WTC11 (cell line): ENCODE measurements around the gene CCDC154. TPM values are rescaled to one million over a fixed set of nuclear protein-coding genes. Genes with fewer than 3 reads are reported as not detected.

Source experiments
- ATF1 ChIP-seq: sonication (generic); formaldehyde crosslinking; IDR thresholded peaks from 2 replicates; pipeline ENCODE4 v1.8.1; 2023; ENCODE audit warnings: mild to moderate bottlenecking, moderate library complexity, missing genetic modification reagents
- ATF3 ChIP-seq: sonication (generic); formaldehyde crosslinking; conservative IDR thresholded peaks from 2 replicates; pipeline ENCODE4 v1.8.1; 2022; ENCODE audit warnings: mild to moderate bottlenecking, missing genetic modification reagents
- CBFB ChIP-seq: sonication (generic); formaldehyde crosslinking; IDR thresholded peaks from 2 replicates; pipeline ENCODE4 v1.8.1; 2022; ENCODE audit warnings: mild to moderate bottlenecking, low read depth, missing genetic modification reagents
- CTCF ChIP-seq: fragments of 200-600 bp; IDR thresholded peaks from 2 replicates; pipeline ENCODE4 v1.8.0; 2022; ENCODE audit warnings: antibody characterized with exemption
- E2F1 ChIP-seq: sonication (generic); formaldehyde crosslinking; IDR thresholded peaks from 2 replicates; pipeline ENCODE4 v1.8.0; 2022; ENCODE audit warnings: mild to moderate bottlenecking, missing genetic modification reagents
- E2F5 ChIP-seq: sonication (generic); formaldehyde crosslinking; IDR thresholded peaks from 2 replicates; pipeline ENCODE4 v1.8.1; 2022; ENCODE audit warnings: mild to moderate bottlenecking, moderate library complexity, missing genetic modification reagents
- ESRRA ChIP-seq: sonication (generic); formaldehyde crosslinking; IDR thresholded peaks from 2 replicates; pipeline ENCODE4 v1.8.1; 2022; ENCODE audit warnings: mild to moderate bottlenecking, missing genetic modification reagents, borderline replicate concordance
- GRHL2 ChIP-seq: fragments of 250-450 bp; sonication (Bioruptor Pico); IDR thresholded peaks from 2 replicates; pipeline ENCODE4 v1.8.0; 2022; ENCODE audit warnings: mild to moderate bottlenecking, moderate library complexity; ENCODE audit not compliant: insufficient replicate concordance, severe bottlenecking
- MAX ChIP-seq: sonication (generic); formaldehyde crosslinking; IDR thresholded peaks from 2 replicates; pipeline ENCODE4 v1.8.0; 2022; ENCODE audit warnings: mild to moderate bottlenecking, missing genetic modification reagents
- PRDM15 ChIP-seq: sonication (generic); formaldehyde crosslinking; IDR thresholded peaks from 2 replicates; pipeline ENCODE4 v1.8.0; 2022; ENCODE audit warnings: missing genetic modification reagents
- SOX15 ChIP-seq: fragments of 250-450 bp; sonication (Bioruptor Pico); IDR thresholded peaks from 2 replicates; pipeline ENCODE4 v1.9.0; 2021; ENCODE audit warnings: mild to moderate bottlenecking
- ZMAT4 ChIP-seq: fragments of 250-450 bp; sonication (Bioruptor Pico); IDR thresholded peaks from 2 replicates; pipeline ENCODE4 v1.9.0; 2021; ENCODE audit warnings: mild to moderate bottlenecking
- ZNF138 ChIP-seq: sonication (generic); formaldehyde crosslinking; conservative IDR thresholded peaks from 2 replicates; pipeline ENCODE4 v1.8.1; 2022; ENCODE audit warnings: mild to moderate bottlenecking, moderate library complexity, missing genetic modification reagents
- ZNF219 ChIP-seq: sonication (generic); formaldehyde crosslinking; IDR thresholded peaks from 2 replicates; pipeline ENCODE4 v1.8.0; 2023; ENCODE audit warnings: missing genetic modification reagents, mild to moderate bottlenecking, borderline replicate concordance
- ZNF263 ChIP-seq: sonication (generic); formaldehyde crosslinking; IDR thresholded peaks from 2 replicates; pipeline ENCODE4 v1.8.1; 2022; ENCODE audit warnings: low read depth, mild to moderate bottlenecking, moderate library complexity, missing genetic modification reagents
- ZNF317 ChIP-seq: sonication (generic); formaldehyde crosslinking; IDR thresholded peaks from 2 replicates; pipeline ENCODE4 v1.8.1; 2023; ENCODE audit warnings: low read depth, mild to moderate bottlenecking, moderate library complexity, missing genetic modification reagents, borderline replicate concordance
- ZNF532 ChIP-seq: fragments of 250-450 bp; sonication (Bioruptor Pico); IDR thresholded peaks from 2 replicates; pipeline ENCODE4 v1.9.0; 2021; ENCODE audit warnings: mild to moderate bottlenecking, borderline replicate concordance
- ZSCAN18 ChIP-seq: fragments of 250-450 bp; sonication (Bioruptor Pico); IDR thresholded peaks from 2 replicates; pipeline ENCODE4 v2.1.2; 2022; ENCODE audit warnings: mild to moderate bottlenecking, moderate library complexity
- total RNA-seq: library from RNA; stranded (reverse); gene quantifications from 3 replicates; pipeline ENCODE4 v1.2.3, GENCODE V29; 2021

Gene CCDC154
- total RNA-seq, 1 experiment from 2014 or later = 0.46 TPM

GRCh38 chr16:1477033-1477432 lies 32.7 kb upstream of the CCDC154 start (continued):
- TF ChIP-seq ZNF532 (no peak), ATF3 (CRISPR knock-in tag) (no peak), CTCF (no peak), E2F5 (CRISPR knock-in tag) (no peak), E2F1 (CRISPR knock-in tag) (no peak), MAX (CRISPR knock-in tag) (no peak), PRDM15 (CRISPR knock-in tag) (no peak), ZNF219 (CRISPR knock-in tag) (no peak), ZSCAN18 (no peak), ATF1 (CRISPR knock-in tag) (no peak), GRHL2 (CRISPR knock-in tag) (no peak), ZNF138 (CRISPR knock-in tag) (no peak), CBFB (CRISPR knock-in tag) (no peak), ZNF263 (CRISPR knock-in tag) (no peak), ZNF317 (CRISPR knock-in tag) (no peak), ZMAT4 (CRISPR knock-in tag) (no peak), SOX15 (CRISPR knock-in tag) (no peak), ESRRA (CRISPR knock-in tag) (no peak)
